Activated naive CD8-positive, alpha-beta T cell treated with anti-CD3 and anti-CD28 coated beads for 36 hours (primary cell): Measurements from ENCODE around the gene RBBP8NL. TPM values are rescaled to one million over a fixed set of nuclear protein-coding genes. Genes with fewer than 3 reads are reported as not detected.

Experiments used
- DNase-seq: peaks from one replicate; pipeline ENCODE4 v3.0.0; 2021
- H3K27ac Mint-ChIP-seq: one replicate; pipeline ENCODE4 v1.8.0; 2022; ENCODE audit warnings: mild to moderate bottlenecking, moderate library complexity, mixed read lengths
- H3K27me3 Mint-ChIP-seq: one replicate; pipeline ENCODE4 v1.8.0; 2022; ENCODE audit warnings: mild to moderate bottlenecking, mixed read lengths
- H3K36me3 Mint-ChIP-seq: one replicate; pipeline ENCODE4 v1.8.0; 2021; ENCODE audit warnings: mild to moderate bottlenecking, mixed read lengths
- H3K4me1 Mint-ChIP-seq: one replicate; pipeline ENCODE4 v1.8.0; 2021; ENCODE audit warnings: mixed read lengths
- H3K4me3 Mint-ChIP-seq: one replicate; pipeline ENCODE4 v1.8.0; 2022; ENCODE audit warnings: mild to moderate bottlenecking, moderate library complexity, mixed read lengths
- H3K9me3 Mint-ChIP-seq: one replicate; pipeline ENCODE4 v1.8.0; 2022; ENCODE audit warnings: mixed read lengths
- total RNA-seq, 2 experiments: library from RNA; stranded (reverse); gene quantifications; one replicate each; pipeline ENCODE4 v1.2.3, GENCODE V29; 2021

Gene RBBP8NL
- total RNA-seq, 2 experiments from 2014 or later = not detected

DNA sequence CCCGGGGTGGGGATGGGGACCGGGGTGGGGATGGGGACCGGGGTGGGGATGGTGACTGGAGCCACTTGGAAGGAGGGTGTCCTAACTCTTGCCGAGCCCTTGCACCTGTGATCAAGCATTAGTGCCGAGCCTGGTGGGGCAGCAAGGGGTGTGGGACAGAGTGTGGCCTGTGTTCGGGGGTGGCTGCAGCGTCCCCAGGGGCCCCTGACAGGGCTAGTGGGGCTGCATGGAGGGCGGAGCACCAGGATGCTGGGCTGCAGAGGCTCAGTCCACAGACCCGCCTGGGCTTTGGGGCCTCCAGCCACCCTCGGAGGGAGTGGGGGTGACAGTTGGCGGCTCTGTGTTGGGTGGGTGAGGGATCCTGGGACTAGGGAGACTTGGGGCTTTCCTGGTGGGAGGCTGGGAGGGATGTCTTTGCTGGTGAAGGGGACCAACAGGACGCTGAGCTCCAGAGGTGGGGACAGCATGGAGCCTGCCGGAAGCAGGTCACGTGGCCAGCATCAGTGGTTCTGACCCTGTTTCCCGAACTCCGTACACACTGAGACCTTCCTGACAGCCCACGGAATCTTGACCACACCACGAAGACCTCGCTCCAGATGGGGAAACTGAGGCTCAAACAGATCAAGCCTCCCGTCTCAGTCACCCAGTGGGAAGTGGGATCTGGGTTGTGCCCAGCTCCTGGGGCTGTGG, 4.6 kb downstream of the RBBP8NL start:
- Mint-ChIP-seq H3K4me3 (no peak overlapping the region), H3K36me3 (no peaks in the 10 kb centered on the region), H3K9me3 (no peaks in the 10 kb centered on the region), H3K27me3 (no peaks in the 10 kb centered on the region), H3K27ac (no peak overlapping the region), H3K4me1 (no peaks in the 10 kb centered on the region)
- DNase-seq = no peak

DNA sequence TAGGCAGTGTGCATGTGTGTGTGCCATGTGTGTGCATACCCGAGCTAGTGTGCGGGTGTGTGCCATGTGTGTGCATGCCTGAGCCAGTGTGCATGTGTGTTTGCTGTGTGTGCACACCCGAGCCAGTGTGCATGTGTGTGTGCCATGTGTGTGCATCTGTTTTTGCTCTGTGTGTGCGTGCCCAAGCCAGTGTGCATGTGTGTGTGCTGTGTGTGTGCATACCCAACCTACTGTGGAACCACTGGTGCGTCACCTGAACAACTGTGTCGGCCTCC, 5.7 kb downstream of the RBBP8NL start:
- Mint-ChIP-seq H3K4me1 (no peaks in the 10 kb centered on the region), H3K36me3 (no peaks in the 10 kb centered on the region), H3K27ac (no peak overlapping the region), H3K9me3 (no peaks in the 10 kb centered on the region), H3K4me3 (no peak overlapping the region), H3K27me3 (no peaks in the 10 kb centered on the region)
- DNase-seq = no peak

DNA sequence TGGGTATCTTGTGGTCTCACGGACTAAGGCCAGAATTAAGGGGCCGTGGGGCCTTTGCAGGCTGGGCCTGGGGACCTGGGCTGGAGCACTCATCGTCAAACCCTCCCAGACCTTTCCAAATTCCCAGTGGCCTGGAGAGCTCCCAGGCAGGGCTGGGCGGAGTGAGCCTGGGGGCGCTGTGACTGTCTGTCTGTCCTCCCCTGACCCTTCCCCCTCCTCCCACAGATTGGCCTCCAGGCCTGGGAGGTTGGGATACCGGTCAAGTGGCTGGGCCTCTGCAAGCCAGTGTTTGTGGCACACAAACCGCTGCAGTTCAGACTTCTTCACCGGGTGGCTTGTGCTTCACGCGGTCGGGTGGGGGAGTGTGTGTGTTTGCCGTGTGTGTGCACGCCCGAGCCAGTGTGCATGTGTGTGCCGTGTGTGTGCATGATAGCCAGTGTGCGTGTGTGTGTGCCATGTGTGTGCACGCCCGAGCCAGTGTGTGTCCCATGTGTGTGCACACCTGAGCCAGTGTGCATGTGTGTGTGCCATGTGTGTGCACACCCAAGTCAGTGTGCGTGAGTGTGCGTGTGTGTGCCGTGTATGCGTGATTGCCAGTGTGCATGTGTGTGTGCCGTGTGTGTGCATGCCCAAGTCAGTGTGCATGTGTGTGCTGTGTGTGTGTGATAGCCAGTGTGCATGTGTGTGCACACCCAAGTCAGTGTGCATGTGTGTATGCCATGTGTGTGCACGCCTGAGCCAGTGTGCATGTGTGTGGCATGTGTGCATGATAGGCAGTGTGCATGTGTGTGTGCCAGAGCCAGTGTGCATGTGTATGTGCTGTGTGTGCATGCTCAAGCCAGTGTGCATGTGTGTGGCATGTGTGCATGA, 6.3 kb downstream of the RBBP8NL start:
- Mint-ChIP-seq H3K36me3 (no peaks in the 10 kb centered on the region), H3K27ac (no peak overlapping the region), H3K4me3 (no peak overlapping the region), H3K9me3 (no peaks in the 10 kb centered on the region), H3K27me3 (no peaks in the 10 kb centered on the region), H3K4me1 (no peaks in the 10 kb centered on the region)
- no peak for DNase-seq

DNA sequence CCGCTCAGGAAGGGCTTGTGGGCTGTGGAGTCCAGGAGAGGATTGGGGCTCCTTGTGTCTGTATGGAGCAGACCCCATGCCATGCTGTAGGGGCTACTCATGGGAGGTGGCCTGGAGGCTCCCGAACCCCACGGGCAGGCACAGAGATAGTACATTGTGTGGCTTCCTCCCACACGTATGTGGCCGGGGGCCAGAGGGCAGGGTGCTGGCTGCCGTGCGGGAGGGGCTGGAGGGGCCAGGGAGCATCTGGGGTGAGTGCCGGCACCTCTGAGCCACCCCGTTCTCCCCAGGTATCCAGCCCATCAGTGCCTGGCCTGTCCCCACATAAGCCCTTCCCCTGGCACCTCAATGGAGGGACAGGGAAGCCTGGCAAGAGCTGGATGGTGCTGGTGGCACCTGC, 7.6 kb downstream of the RBBP8NL start:
- H3K27ac Mint-ChIP-seq = no peak overlapping the region
- DNase-seq = no peak
- no peak overlapping the region for H3K4me3 Mint-ChIP-seq
- no peaks in the 10 kb centered on the region for H3K4me1 Mint-ChIP-seq
- no peaks in the 10 kb centered on the region for H3K9me3 Mint-ChIP-seq
- H3K27me3 Mint-ChIP-seq = no peaks in the 10 kb centered on the region
- H3K36me3 Mint-ChIP-seq = no peaks in the 10 kb centered on the region

DNA sequence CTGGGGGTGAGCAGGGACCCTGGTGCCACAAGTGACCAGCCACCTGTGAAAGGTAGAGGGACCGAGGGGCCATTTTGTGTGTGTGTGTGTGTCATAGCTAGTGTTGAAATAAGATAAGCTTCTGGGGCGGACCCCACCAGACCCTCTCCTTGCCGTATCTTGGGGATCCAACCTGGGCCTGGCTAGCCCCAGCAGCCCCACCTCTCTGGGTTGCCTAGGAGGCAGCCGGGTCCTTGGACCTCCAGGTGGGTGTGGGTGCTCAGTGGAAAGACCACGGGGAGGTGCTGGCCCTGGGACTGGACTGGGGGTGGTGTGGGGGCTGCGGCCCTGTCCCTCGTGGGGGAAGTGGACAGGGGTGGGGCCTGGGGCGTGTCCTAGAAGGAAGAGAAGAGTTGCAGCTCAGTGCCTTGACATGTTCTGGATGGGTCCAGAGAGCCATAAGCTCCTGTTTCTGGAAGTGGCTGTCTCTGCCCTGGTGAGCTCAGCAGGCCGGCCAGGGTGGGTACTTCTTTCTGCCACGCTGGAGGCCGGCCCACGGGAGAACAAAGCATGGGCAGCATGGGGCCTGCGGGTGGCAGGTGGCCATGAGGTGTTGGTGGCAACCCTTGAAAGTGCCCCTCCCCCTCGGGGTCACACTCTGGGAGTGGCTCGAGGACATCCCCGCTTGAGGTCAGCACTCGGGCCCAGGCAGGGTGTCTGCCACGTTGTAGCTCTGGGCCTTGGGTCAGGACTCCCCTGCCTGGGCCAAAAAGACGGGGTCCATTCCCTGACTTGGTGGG, 8.4 kb downstream of the RBBP8NL start:
- H3K36me3 Mint-ChIP-seq = no peaks in the 10 kb centered on the region
- no peak for DNase-seq
- H3K27me3 Mint-ChIP-seq = no peaks in the 10 kb centered on the region
- no peaks in the 10 kb centered on the region for H3K9me3 Mint-ChIP-seq
- H3K27ac Mint-ChIP-seq = no peak overlapping the region
- no peak overlapping the region for H3K4me3 Mint-ChIP-seq
- H3K4me1 Mint-ChIP-seq = no peaks in the 10 kb centered on the region

DNA sequence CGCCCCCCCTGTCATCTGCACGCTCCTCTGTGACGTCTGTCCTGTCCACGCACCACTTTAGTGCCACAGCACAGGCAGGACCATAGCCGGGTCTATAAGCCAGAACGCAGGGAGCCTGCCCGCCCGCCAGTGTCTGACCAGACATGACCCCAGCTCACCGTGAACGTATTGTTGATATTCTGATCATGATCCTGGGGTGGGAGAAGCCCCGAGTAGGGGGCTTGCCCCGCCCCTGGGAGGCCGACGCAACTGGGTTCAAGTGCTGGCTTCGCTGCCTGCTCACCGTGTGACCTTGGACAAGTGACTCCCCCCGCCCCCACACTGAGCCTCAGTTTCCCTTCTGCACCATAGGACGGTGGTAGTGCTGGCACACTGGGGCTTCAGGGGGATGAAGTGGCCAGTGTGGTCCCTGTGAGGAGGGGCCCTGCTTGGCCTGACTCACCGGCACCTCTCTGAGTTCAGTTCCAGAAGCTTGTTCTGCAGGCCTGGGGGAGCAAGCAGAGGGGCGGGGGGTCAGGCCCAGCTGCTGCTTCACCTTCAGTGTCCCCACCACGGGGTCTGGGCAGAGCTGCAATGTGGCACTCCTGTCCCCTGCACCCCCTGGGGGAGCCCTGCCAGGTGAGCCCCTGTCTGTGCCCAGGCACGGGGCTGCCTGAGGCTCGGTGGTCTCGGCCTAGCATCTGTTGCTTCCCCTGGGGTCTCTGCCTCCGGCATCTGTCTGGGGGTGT, 9.2 kb downstream of the RBBP8NL start:
- no peak for DNase-seq
- Mint-ChIP-seq H3K4me1 (no peaks in the 10 kb centered on the region), H3K27me3 (no peaks in the 10 kb centered on the region), H3K4me3 (no peak overlapping the region), H3K9me3 (no peaks in the 10 kb centered on the region), H3K36me3 (no peaks in the 10 kb centered on the region), H3K27ac (no peak overlapping the region)

DNA sequence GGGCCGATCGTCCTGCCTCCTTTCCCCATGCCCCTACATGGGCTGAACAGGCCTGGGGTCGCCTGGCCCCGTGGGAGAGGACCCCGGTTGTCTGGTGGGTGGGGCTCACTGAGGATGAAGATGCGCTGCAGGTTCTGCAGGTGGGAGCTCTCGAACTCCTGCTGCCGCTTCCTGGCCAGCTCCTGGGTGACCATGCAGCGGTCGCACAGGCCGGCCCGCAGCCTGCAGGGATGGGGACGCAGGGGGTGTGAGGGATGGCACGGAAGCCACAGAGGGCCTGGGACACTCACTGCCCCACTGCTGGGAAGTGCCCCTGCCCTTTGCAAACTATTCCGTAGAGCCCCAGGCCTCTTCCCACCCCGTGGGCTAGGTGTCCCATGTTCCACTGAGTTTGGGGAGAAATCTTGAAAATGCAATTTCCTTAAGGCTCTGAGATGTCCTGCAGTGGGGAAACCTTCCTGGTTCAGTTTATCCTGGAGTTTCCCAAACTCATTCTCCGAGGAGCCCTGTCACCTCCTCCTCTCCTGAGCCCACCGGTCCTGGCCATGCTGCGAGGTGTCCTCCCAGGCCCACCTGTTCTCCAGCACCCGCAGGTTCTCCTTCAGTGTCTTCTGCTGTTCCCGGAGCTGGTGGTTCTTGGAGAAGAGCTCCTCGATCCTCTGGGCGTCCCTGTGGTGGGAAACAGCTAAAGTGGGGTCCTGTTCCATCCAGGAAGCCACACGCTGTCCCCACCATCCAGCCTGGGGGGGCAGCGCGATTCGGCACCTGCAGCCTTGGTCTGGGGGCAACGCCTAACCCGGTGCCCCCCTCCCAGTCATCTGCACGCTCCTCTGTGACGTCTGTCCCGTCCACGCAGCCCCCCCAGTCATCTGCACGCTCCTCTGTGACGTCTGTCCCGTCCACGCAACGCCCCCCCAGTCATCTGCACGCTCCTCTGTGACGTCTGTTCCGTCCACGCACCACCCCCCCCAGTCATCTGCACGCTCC, 10.4 kb downstream of the RBBP8NL start:
- H3K27ac Mint-ChIP-seq = no peak overlapping the region
- no peaks in the 10 kb centered on the region for H3K4me1 Mint-ChIP-seq
- H3K9me3 Mint-ChIP-seq = no peaks in the 10 kb centered on the region
- H3K4me3 Mint-ChIP-seq = no peak overlapping the region
- no peaks in the 10 kb centered on the region for H3K27me3 Mint-ChIP-seq
- DNase-seq = no peak
- no peaks in the 10 kb centered on the region for H3K36me3 Mint-ChIP-seq

DNA sequence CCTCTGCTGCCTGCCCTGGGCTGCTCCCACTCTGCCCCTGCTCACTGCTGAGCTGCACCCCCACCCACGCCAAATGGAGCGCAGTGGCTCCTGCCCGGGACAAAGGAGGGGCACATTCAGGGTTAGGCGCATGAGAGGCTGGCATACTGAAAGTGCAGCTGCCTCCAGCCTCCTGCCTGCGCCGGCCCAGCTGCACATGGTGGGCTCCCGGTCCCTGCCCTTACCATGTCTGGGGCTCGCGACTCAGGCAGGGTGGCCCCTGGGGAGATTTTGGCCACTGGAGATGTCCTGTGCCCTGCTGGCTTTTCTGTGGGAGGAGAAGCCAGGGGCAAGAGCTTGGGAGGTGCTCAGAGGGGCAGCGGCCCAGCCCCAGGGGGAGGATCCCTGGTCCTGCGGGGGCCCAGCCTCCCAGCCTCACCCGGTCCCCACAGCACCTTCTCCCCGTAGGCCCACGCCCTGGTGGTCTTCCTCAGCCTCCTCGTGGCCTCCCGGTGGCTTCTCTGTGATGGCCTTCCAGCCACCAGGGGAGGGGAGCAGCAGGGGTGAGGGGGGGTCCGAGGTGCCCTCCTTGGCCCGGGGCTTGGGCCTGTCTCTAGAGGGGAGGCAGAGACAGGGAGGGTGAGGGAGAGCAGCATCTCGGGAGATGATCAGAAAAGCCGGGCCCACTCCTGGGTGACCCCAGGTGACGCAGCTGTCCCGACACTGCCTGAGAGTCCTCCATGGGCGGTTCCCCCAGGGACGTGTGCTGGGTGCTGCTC, 11.8 kb downstream of the RBBP8NL start:
- Mint-ChIP-seq H3K27me3 (no peaks in the 10 kb centered on the region), H3K4me3 (no peak overlapping the region), H3K9me3 (no peaks in the 10 kb centered on the region), H3K36me3 (no peaks in the 10 kb centered on the region), H3K4me1 (no peaks in the 10 kb centered on the region), H3K27ac (no peak overlapping the region)
- DNase-seq = no peak

DNA sequence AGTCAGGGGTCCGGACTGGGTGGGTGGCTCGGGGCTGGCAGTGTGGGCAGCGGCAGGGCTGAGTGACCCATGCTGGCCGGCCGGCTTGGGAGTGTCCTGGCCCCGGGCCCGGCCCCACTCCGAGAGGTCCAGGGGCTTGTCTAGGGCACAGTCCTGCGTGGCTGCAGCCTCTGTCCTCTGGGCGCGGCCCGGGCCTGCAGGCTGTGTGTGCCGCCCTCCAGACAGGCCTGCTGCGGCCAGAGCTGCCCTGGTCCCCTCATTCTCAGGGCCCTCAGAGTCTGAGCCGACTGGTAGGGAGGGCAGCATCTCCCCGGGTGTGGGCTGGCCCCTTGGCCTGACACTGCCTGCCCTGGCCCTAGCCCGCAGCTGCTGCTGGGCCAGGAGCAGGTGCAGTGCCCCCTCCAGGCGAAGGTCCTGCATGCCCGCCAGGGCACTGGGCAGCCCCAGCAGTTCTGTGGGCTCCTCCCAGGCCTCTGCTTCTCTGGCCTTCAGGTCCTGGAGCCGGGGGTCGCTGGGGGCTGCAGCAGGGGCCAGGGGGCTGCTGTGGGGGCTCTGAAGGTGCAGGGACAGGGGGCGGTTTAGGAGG, 13.3 kb downstream of the RBBP8NL start:
- Mint-ChIP-seq H3K27ac (no peak overlapping the region), H3K4me3 (no peak overlapping the region), H3K27me3 (no peaks in the 10 kb centered on the region), H3K4me1 (peaks cover 4% of the 10 kb centered on the region), H3K9me3 (no peaks in the 10 kb centered on the region), H3K36me3 (no peaks in the 10 kb centered on the region)
- DNase-seq = no peak

DNA sequence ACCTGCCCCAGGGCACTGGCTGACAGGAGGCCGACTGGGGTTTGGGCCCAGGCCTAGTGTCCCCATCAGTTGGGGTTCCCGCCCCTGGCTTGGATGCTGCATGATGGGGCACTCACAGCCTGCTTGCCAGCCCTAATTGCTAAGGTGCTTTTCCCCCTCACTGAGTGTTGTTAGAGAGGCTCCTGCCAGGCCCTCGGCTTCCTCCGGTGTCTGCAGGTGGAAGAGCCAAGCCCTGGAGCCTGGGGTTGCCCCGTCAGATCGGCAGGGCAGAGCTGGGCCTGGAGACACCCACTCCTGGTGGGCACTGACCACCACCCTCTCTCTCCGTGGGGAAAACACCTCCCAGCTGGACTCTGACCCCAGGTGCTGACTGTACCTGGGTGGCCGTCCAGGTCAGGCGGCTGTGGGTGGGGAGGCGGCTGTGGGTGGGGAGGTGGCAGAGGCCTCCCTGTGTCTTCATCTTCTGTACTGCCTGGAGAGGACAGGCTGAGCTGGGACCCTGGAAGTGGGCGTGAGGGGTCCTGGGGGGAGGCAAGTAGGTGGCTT, 14.2 kb downstream of the RBBP8NL start:
- no peak for DNase-seq
- Mint-ChIP-seq H3K9me3 (no peaks in the 10 kb centered on the region), H3K27me3 (no peaks in the 10 kb centered on the region), H3K27ac (no peak overlapping the region), H3K4me3 (no peak overlapping the region), H3K4me1 (peaks cover 4% of the 10 kb centered on the region), H3K36me3 (no peaks in the 10 kb centered on the region)

DNA sequence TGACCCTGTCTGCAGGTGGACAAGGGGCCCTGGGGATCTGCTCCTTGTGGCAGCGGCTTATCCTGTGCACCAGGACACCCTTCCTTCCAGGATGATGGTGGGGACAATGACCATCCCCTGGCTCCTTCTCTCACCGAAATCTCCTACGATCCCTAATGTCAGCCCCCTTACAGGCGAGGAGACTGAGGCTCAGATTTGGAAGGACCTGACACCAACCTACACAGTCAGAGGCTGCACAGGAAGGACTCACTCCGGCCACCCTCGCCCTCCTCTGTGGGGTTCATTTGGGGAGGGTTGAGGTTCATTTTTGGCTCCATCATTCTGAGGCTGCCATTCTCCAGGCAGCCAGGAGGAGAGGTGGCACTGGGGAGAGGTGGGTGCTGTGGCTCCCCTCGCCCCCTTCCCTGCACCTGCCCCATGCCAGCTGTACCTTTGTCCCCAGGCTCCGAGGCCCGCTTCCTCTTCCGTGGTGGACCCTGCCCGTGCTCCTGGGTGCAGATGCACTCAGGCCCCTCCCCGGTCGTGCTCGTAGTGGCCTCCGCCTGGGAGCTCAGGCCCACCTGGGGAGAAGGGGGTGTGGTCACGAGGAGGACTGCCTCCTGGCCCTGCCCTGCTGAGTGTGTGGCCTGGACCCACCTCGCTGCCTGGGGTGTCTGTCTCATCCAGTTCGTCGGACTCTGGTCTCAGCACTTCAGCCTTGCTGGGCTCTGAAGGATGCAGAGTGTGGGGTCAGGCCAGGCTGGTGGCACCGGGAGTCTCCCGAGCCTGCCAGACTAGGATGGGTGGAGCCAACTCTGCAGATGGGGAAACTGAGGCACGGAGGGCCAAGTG, 14.9 kb downstream of the RBBP8NL start:
- DNase-seq = no peak
- no peak overlapping the region for H3K27ac Mint-ChIP-seq
- no peak overlapping the region for H3K4me3 Mint-ChIP-seq
- H3K27me3 Mint-ChIP-seq = no peaks in the 10 kb centered on the region
- no peaks in the 10 kb centered on the region for H3K9me3 Mint-ChIP-seq
- peaks cover 6% of the 10 kb centered on the region for H3K4me1 Mint-ChIP-seq
- no peaks in the 10 kb centered on the region for H3K36me3 Mint-ChIP-seq

DNA sequence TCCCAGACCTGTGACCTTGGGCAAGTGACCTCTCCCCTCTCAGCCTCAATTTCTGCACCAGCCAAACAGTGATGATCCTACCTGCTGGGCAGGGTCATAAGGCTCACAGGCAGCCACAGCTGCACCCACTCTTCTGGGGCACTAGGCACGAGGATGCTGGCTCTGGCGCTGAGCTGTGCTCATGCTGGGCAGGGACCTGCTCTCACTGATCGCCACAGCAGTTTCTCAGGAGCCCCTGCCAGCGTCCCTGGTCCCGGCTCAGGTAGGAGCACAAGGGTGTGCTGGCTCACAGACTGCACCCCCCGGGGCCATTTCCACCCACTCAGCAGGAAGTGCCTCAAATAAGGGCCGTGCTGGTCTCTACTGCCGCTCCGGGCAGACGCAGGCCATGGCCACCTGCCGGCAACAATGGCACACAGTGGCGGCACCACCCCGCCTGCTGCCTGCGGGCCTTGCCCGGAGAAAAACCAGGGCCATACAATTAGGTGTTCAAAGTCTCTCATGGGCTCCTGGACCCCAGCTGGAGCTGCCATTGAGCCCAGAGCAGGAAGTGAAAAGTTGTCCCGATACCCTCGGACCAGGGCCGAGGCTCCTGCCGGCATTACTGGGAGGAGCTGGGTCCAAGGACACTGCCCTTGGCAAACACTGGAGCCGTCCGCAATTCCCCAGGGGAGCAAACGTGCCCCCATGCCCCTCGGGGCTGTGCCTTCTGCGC, 15.7 kb downstream of the RBBP8NL start:
- H3K27ac Mint-ChIP-seq = no peak overlapping the region
- no peak for DNase-seq
- H3K9me3 Mint-ChIP-seq = no peaks in the 10 kb centered on the region
- H3K36me3 Mint-ChIP-seq = no peaks in the 10 kb centered on the region
- peaks cover 6% of the 10 kb centered on the region for H3K4me1 Mint-ChIP-seq
- H3K27me3 Mint-ChIP-seq = no peaks in the 10 kb centered on the region
- no peak overlapping the region for H3K4me3 Mint-ChIP-seq
